Measurements from ENCODE around the gene KLHL14.

Gene KLHL14

DNA sequence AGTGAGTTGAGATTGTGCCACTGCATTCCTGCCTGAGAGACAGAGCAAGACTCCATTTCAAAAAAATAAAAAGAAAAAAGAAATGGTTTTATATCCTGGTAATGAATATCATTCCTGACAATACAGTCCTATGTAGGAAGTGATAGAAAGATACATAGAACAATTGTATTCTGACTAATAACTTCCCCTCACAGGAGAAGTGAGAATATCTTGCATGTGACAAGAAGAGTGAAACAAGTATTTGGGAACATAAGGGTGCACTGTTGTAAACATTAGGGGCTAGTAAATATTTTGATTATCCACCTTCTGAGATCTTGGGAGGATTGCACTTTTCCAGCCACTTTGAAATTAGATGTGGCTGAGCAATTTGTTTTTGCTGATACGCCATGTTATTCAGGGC is 40.7 kb downstream of the KLHL14 start:
- no peak overlapping the region for H2BK12ac ChIP-seq (ENCODE audit: low read length)

DNA sequence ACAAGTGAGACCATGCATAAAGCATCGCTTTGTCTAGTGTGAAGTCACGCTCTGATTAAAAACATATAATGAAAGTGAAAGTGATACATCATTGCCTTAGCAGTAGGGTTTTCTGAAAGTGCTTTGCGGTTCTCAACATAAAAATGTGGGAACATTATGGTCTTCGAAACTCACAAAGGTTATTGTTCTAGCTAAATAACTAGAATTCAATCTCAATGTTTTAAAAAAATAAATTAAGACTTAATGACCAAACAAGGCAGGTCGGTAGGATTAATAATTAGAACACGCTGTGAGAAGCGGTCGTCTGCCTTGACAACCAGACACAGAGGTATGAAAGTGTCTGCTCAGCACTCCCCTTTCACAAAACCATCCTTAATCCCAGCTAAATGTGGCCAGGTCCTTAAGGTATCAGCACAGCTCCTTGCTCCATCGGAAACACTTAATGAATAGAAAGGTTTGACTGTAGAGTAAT is 42.2 kb downstream of the KLHL14 start:
- no peak overlapping the region for H3K14ac ChIP-seq (ENCODE audit: low read length)
- no peak overlapping the region for H3K4ac ChIP-seq (ENCODE audit: low read depth, low read length)
- H3K18ac ChIP-seq (ENCODE audit: low read length), result no peak overlapping the region
- H3K79me1 ChIP-seq (ENCODE audit: low read length), result no peaks in the 10 kb centered on the region
- no peak overlapping the region for H3K4me2 ChIP-seq (ENCODE audit: low read length)
- no peak for DNase-seq
- H2BK120ac ChIP-seq (ENCODE audit: insufficient read depth, low read length, poor library complexity), result no peak overlapping the region
- H4K8ac ChIP-seq (ENCODE audit: low read depth, low read length), result no peak overlapping the region
- H3K4me1 ChIP-seq (ENCODE audit: control insufficient read depth in 1 of 2, insufficient read depth in 2 of 2, low read length in 2 of 2), result no peaks in the 10 kb centered on the region
- no peak overlapping the region for H3K4me3 ChIP-seq (ENCODE audit: low read depth, low read length)
- no peak overlapping the region for H2AK5ac ChIP-seq (ENCODE audit: low read length)
- H4K12ac ChIP-seq (ENCODE audit: low read depth, low read length), result no peak overlapping the region
- no peaks in the 10 kb centered on the region for H3K9me3 ChIP-seq (ENCODE audit: insufficient read depth, low read depth, low read length)
- no peak overlapping the region for H3K23ac ChIP-seq (ENCODE audit: low read length)
- H3K36me3 ChIP-seq (ENCODE audit: control insufficient read depth in 1 of 2, insufficient read depth in 2 of 2, low read length in 2 of 2), result no peaks in the 10 kb centered on the region
- no peak overlapping the region for H4K91ac ChIP-seq (ENCODE audit: low read depth, low read length)
- no peak overlapping the region for H3K9ac ChIP-seq (ENCODE audit: low read length)
- no peak overlapping the region for H2AFZ ChIP-seq (ENCODE audit: insufficient read depth, low read length, poor library complexity)
- whole genome bisulfite sequencing (ENCODE audit: extremely low coverage, insufficient coverage, insufficient read length), result no CpG with 5 or more reads among the region's 9 CpGs
- H3K79me2 ChIP-seq (ENCODE audit: control insufficient read depth, insufficient read depth, low read length, poor library complexity), result no peaks in the 10 kb centered on the region
- H2BK5ac ChIP-seq (ENCODE audit: low read depth, low read length, poor library complexity), result no peak overlapping the region
- H2BK12ac ChIP-seq (ENCODE audit: low read length), result no peak overlapping the region
- no peak overlapping the region for H3K27ac ChIP-seq (ENCODE audit: low read depth, low read length)
- no peaks in the 10 kb centered on the region for H3K27me3 ChIP-seq (ENCODE audit: insufficient read depth, low read length)

More for the DNA sequence above, 40.7 kb downstream of the KLHL14 start:
- no CpG with 5 or more reads among the region's 1 CpG for WGBS (ENCODE audit: extremely low coverage, insufficient coverage, insufficient read length)
- no peaks in the 10 kb centered on the region for H3K79me1 ChIP-seq (ENCODE audit: low read length)
- H3K27me3 ChIP-seq (ENCODE audit: insufficient read depth, low read length), result no peaks in the 10 kb centered on the region
- no peak overlapping the region for H2BK120ac ChIP-seq (ENCODE audit: insufficient read depth, low read length, poor library complexity)
- no peak overlapping the region for H3K14ac ChIP-seq (ENCODE audit: low read length)
- H4K12ac ChIP-seq (ENCODE audit: low read depth, low read length), result no peak overlapping the region
- no peaks in the 10 kb centered on the region for H3K4me1 ChIP-seq (ENCODE audit: control insufficient read depth in 1 of 2, insufficient read depth in 2 of 2, low read length in 2 of 2)
- H3K9ac ChIP-seq (ENCODE audit: low read length), result no peak overlapping the region
- H2BK5ac ChIP-seq (ENCODE audit: low read depth, low read length, poor library complexity), result no peak overlapping the region
- H3K79me2 ChIP-seq (ENCODE audit: control insufficient read depth, insufficient read depth, low read length, poor library complexity), result no peaks in the 10 kb centered on the region
- H3K18ac ChIP-seq (ENCODE audit: low read length), result no peak overlapping the region
- H3K4me3 ChIP-seq (ENCODE audit: low read depth, low read length), result no peak overlapping the region
- no peak overlapping the region for H3K4ac ChIP-seq (ENCODE audit: low read depth, low read length)
- H3K36me3 ChIP-seq (ENCODE audit: control insufficient read depth in 1 of 2, insufficient read depth in 2 of 2, low read length in 2 of 2), result no peaks in the 10 kb centered on the region
- H3K23ac ChIP-seq (ENCODE audit: low read length), result no peak overlapping the region
- H4K8ac ChIP-seq (ENCODE audit: low read depth, low read length), result no peak overlapping the region
- H2AFZ ChIP-seq (ENCODE audit: insufficient read depth, low read length, poor library complexity), result no peak overlapping the region
- H3K27ac ChIP-seq (ENCODE audit: low read depth, low read length), result no peak overlapping the region
- H4K91ac ChIP-seq (ENCODE audit: low read depth, low read length), result no peak overlapping the region
- DNase-seq, result no peak
- no peak overlapping the region for H3K4me2 ChIP-seq (ENCODE audit: low read length)
- no peaks in the 10 kb centered on the region for H3K9me3 ChIP-seq (ENCODE audit: insufficient read depth, low read depth, low read length)
- H2AK5ac ChIP-seq (ENCODE audit: low read length), result no peak overlapping the region

DNA sequence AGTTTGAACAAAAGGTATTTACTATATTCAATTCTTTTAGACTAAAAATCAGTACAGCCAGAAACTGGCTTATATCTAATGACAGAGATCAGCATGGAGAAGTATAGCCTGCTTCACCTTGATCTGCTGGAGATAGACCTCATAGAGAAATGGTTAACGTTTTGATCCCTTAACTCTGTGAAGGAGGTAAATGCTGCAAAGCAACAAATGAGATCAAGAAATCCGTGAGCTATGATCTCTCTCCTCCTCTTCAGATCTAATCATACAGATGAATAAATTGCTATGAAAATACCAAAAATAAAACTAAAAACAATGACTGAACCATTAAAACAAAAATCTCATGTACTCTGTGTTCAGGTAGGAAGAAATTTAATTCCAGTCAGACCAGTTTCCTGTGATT is 42.8 kb downstream of the KLHL14 start:
- Histone ChIP-seq H3K23ac (ENCODE audit: low read length) (no peak overlapping the region), H2AFZ (ENCODE audit: insufficient read depth, low read length, poor library complexity) (no peak overlapping the region), H3K79me1 (ENCODE audit: low read length) (no peaks in the 10 kb centered on the region), H3K18ac (ENCODE audit: low read length) (no peak overlapping the region), H3K27ac (ENCODE audit: low read depth, low read length) (no peak overlapping the region), H4K91ac (ENCODE audit: low read depth, low read length) (no peak overlapping the region), H3K4me3 (ENCODE audit: low read depth, low read length) (no peak overlapping the region), H4K8ac (ENCODE audit: low read depth, low read length) (no peak overlapping the region), H2BK12ac (ENCODE audit: low read length) (no peak overlapping the region), H3K4me2 (ENCODE audit: low read length) (no peak overlapping the region), H3K36me3 (ENCODE audit: control insufficient read depth in 1 of 2, insufficient read depth in 2 of 2, low read length in 2 of 2) (no peaks in the 10 kb centered on the region), H2AK5ac (ENCODE audit: low read length) (no peak overlapping the region), H2BK120ac (ENCODE audit: insufficient read depth, low read length, poor library complexity) (no peak overlapping the region), H2BK5ac (ENCODE audit: low read depth, low read length, poor library complexity) (no peak overlapping the region), H3K79me2 (ENCODE audit: control insufficient read depth, insufficient read depth, low read length, poor library complexity) (no peaks in the 10 kb centered on the region), H3K9ac (ENCODE audit: low read length) (no peak overlapping the region), H3K4me1 (ENCODE audit: control insufficient read depth in 1 of 2, insufficient read depth in 2 of 2, low read length in 2 of 2) (no peaks in the 10 kb centered on the region), H4K12ac (ENCODE audit: low read depth, low read length) (no peak overlapping the region), H3K4ac (ENCODE audit: low read depth, low read length) (no peak overlapping the region), H3K9me3 (ENCODE audit: insufficient read depth, low read depth, low read length) (no peaks in the 10 kb centered on the region), H3K27me3 (ENCODE audit: insufficient read depth, low read length) (no peaks in the 10 kb centered on the region), H3K14ac (ENCODE audit: low read length) (no peak overlapping the region)
- WGBS (ENCODE audit: extremely low coverage, insufficient coverage, insufficient read length), result no CpG with 5 or more reads among the region's 2 CpGs
- no peak for DNase-seq

DNA sequence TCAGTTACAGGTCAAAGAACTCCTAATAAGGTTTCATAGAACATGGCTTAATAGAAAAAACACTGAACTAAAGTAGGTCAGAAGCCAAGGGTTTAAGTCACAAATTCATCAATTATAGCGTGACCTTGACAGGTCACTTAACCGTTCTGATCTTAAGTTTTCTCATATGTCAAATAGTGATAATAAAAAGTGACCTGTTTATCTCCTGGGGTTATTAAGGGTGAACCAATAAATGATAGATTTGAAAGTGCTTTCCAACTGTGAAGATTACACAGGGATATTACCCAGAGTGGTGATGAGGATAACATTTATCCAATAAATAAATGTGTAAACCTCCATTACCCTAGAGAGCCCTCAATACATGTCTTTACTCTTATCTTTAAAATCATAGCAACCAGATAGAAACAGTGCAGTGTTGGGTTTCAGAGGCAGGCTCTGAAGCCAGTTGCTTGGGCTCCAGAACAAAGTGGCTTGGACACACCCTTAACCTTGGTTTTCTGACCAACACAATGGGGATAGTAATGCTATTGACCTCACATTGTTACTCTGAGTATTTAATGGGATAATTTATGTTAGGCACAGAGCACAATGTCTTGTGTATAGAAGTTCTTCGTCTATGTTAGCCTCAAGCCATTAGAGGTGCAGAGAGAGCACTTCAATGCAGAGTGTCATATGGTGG is 48.6 kb downstream of the KLHL14 start:
- no peak overlapping the region for H3K27ac ChIP-seq (ENCODE audit: low read depth, low read length)
- H2BK5ac ChIP-seq (ENCODE audit: low read depth, low read length, poor library complexity), result no peak overlapping the region
- no peaks in the 10 kb centered on the region for H3K79me1 ChIP-seq (ENCODE audit: low read length)
- H3K23ac ChIP-seq (ENCODE audit: low read length), result no peak overlapping the region
- no peak overlapping the region for H2BK12ac ChIP-seq (ENCODE audit: low read length)
- no peak overlapping the region for H3K18ac ChIP-seq (ENCODE audit: low read length)
- no peak overlapping the region for H2BK120ac ChIP-seq (ENCODE audit: insufficient read depth, low read length, poor library complexity)
- no peaks in the 10 kb centered on the region for H3K27me3 ChIP-seq (ENCODE audit: insufficient read depth, low read length)
- H3K4ac ChIP-seq (ENCODE audit: low read depth, low read length), result no peak overlapping the region
- H3K4me2 ChIP-seq (ENCODE audit: low read length), result no peak overlapping the region
- H2AK5ac ChIP-seq (ENCODE audit: low read length), result no peak overlapping the region
- no peak overlapping the region for H2AFZ ChIP-seq (ENCODE audit: insufficient read depth, low read length, poor library complexity)
- no peak overlapping the region for H4K91ac ChIP-seq (ENCODE audit: low read depth, low read length)
- no peak overlapping the region for H4K12ac ChIP-seq (ENCODE audit: low read depth, low read length)
- H3K36me3 ChIP-seq (ENCODE audit: control insufficient read depth in 1 of 2, insufficient read depth in 2 of 2, low read length in 2 of 2), result no peaks in the 10 kb centered on the region
- DNase-seq, result no peak
- no CpG with 5 or more reads among the region's 3 CpGs for WGBS (ENCODE audit: extremely low coverage, insufficient coverage, insufficient read length)
- no peaks in the 10 kb centered on the region for H3K9me3 ChIP-seq (ENCODE audit: insufficient read depth, low read depth, low read length)
- no peak overlapping the region for H4K8ac ChIP-seq (ENCODE audit: low read depth, low read length)
- no peaks in the 10 kb centered on the region for H3K4me1 ChIP-seq (ENCODE audit: control insufficient read depth in 1 of 2, insufficient read depth in 2 of 2, low read length in 2 of 2)
- no peak overlapping the region for H3K9ac ChIP-seq (ENCODE audit: low read length)
- no peaks in the 10 kb centered on the region for H3K79me2 ChIP-seq (ENCODE audit: control insufficient read depth, insufficient read depth, low read length, poor library complexity)
- no peak overlapping the region for H3K4me3 ChIP-seq (ENCODE audit: low read depth, low read length)
- no peak overlapping the region for H3K14ac ChIP-seq (ENCODE audit: low read length)
